HG03066 (cell line): ENCODE data around the gene SPC25.
A peak's percentile ranks its signal among the peaks of the same experiment; 100 is the strongest.
"Not testable (repeated sequence)": the region's sequence is repeated elsewhere in the genome, so short reads cannot be mapped to it uniquely, and the experiment has no call there.

Experiments used
- ATAC-seq: cut with Tn5 transposase; IDR thresholded peaks from one replicate; pipeline ENCODE4 v1.9.1; 2021; ENCODE audit warnings: low read depth; ENCODE audit not compliant: unreplicated experiment

The SPC25 gene

GRCh38 chr2:168890006-168890782 is at the start of gene SPC25:
Gene SPC25, minus strand, starts transcription at chr2:168890430. Its CDS starts 911 bp downstream, at chr2:168889519.
- ATAC-seq, result peak; percentile 100

GRCh38 chr2:168939918-168940317 is 49.7 kb upstream of the SPC25 start:
- ATAC-seq, result no peak

GRCh38 chr2:168939061-168939460 is 48.8 kb upstream of the SPC25 start:
- ATAC-seq, result no peak

GRCh38 chr2:168935810-168936581 is 45.8 kb upstream of the SPC25 start:
- no peak for ATAC-seq

GRCh38 chr2:168934826-168935225 is 44.6 kb upstream of the SPC25 start:
- no peak for ATAC-seq

- ATAC-seq, result not testable (repeated sequence)
These were observed 41.9 kb upstream of the SPC25 start for GRCh38 chr2:168932174-168932573.

GRCh38 chr2:168930242-168930641 is 40.0 kb upstream of the SPC25 start:
- ATAC-seq, result no peak

- ATAC-seq, result no peak
These were observed 38.8 kb upstream of the SPC25 start for GRCh38 chr2:168929031-168929430.

- no peak for ATAC-seq
These were observed 38.0 kb upstream of the SPC25 start for GRCh38 chr2:168928113-168928831.

- no peak for ATAC-seq
These were observed 36.6 kb upstream of the SPC25 start for GRCh38 chr2:168926621-168927386.

- no peak for ATAC-seq
These were observed 30.4 kb upstream of the SPC25 start for GRCh38 chr2:168920504-168921157.

- no peak for ATAC-seq
These were observed 26.1 kb upstream of the SPC25 start for GRCh38 chr2:168916331-168916675.

- no peak for ATAC-seq
These were observed 25.5 kb upstream of the SPC25 start for GRCh38 chr2:168915441-168916330.

- ATAC-seq, result no peak
These were observed 23.3 kb upstream of the SPC25 start for GRCh38 chr2:168913495-168913894.

- no peak for ATAC-seq
These were observed 22.7 kb upstream of the SPC25 start for GRCh38 chr2:168912901-168913369.

- ATAC-seq, result no peak
These were observed 22.2 kb upstream of the SPC25 start for GRCh38 chr2:168912466-168912865.

GRCh38 chr2:168910330-168910729 is 20.1 kb upstream of the SPC25 start:
- ATAC-seq, result no peak

- no peak for ATAC-seq
These were observed 17.9 kb upstream of the SPC25 start for GRCh38 chr2:168907940-168908662.
